Measurements from ENCODE around the gene CPNE6.

GRCh38 chr14:24098927-24099813, 27.8 kb downstream of the CPNE6 start:
- TF ChIP-seq CTCF (IDR thresholded peaks at IDR 0.05) (no peak), POLR2A (IDR thresholded peaks at IDR 0.05) (no peak)

Measured in uterus (tissue), 2 donors.